HG03442 (cell line): Measurements from ENCODE around the gene ABHD4.
"Not testable (repeated sequence)": the region's sequence is repeated elsewhere in the genome, so short reads cannot be mapped to it uniquely, and the experiment has no call there.

Experiments used
- ATAC-seq: cut with Tn5 transposase; IDR thresholded peaks from one replicate; pipeline ENCODE4 v1.9.1; 2021; ENCODE audit warnings: mild to moderate bottlenecking, moderate library complexity; ENCODE audit not compliant: unreplicated experiment

The ABHD4 gene

GRCh38 chr14:22598099-22598895, at the start of gene ABHD4:
Gene ABHD4, plus strand, starts transcription at chr14:22598300. Its CDS starts 7 bp downstream, at chr14:22598307.
- ATAC-seq = peak; percentile 80

- ATAC-seq = no peak
These were observed 48.7 kb upstream of the ABHD4 start for GRCh38 chr14:22549324-22549962.

GRCh38 chr14:22549981-22550673, 48.0 kb upstream of the ABHD4 start:
- ATAC-seq = peak; percentile 58

GRCh38 chr14:22551605-22551997, 46.5 kb upstream of the ABHD4 start:
- ATAC-seq = no peak

GRCh38 chr14:22552001-22552826, 45.9 kb upstream of the ABHD4 start:
- ATAC-seq = no peak

GRCh38 chr14:22552827-22553076, 45.3 kb upstream of the ABHD4 start:
- ATAC-seq = no peak

GRCh38 chr14:22553445-22553844, 44.7 kb upstream of the ABHD4 start:
- no peak for ATAC-seq

GRCh38 chr14:22553861-22554497, 44.1 kb upstream of the ABHD4 start:
- not testable (repeated sequence) for ATAC-seq

GRCh38 chr14:22554498-22555383, 43.4 kb upstream of the ABHD4 start:
- no peak for ATAC-seq

GRCh38 chr14:22555384-22556011, 42.6 kb upstream of the ABHD4 start:
- ATAC-seq = peak; percentile 6

- peak; percentile 70 for ATAC-seq
These were observed 41.8 kb upstream of the ABHD4 start for GRCh38 chr14:22556021-22556989.

- peak; percentile 29 for ATAC-seq
These were observed 41.0 kb upstream of the ABHD4 start for GRCh38 chr14:22556990-22557623.

- ATAC-seq = no peak
These were observed 40.3 kb upstream of the ABHD4 start for GRCh38 chr14:22557846-22558220.

GRCh38 chr14:22558221-22558913, 39.7 kb upstream of the ABHD4 start:
- no peak for ATAC-seq

GRCh38 chr14:22559041-22559440, 39.1 kb upstream of the ABHD4 start:
- no peak for ATAC-seq

- no peak for ATAC-seq
These were observed 37.3 kb upstream of the ABHD4 start for GRCh38 chr14:22560662-22561365.

GRCh38 chr14:22561366-22561660, 36.8 kb upstream of the ABHD4 start:
- no peak for ATAC-seq
